ENCODE data around the gene NDUFA7.

- TF ChIP-seq CTCF (IDR thresholded peaks at IDR 0.05) = no peak
- no peak for TF ChIP-seq POLR2A (IDR thresholded peaks at IDR 0.05)
- peak; percentile 82 to 89 for TF ChIP-seq EP300 (IDR thresholded peaks at IDR 0.05)
Measured at GRCh38 chr19:8367327-8368001, 46.3 kb upstream of the NDUFA7 start.
